ENCODE measurements around the gene FOXJ1. TPM values are rescaled to one million over a fixed set of nuclear protein-coding genes. Genes with fewer than 3 reads are reported as not detected.

Gene FOXJ1
- total RNA-seq, 3 donors from 2014 or later (not counting 1 experiment from before 2014, with no cell fraction given) = 0.21 to 0.93 (median 0.36) TPM

- H3K9me3 ChIP-seq (ENCODE audit: control insufficient read depth, insufficient read depth, low read length) = no peaks in the 10 kb centered on the region
- no peaks in the 10 kb centered on the region for H3K4me1 ChIP-seq (ENCODE audit: control insufficient read depth, insufficient read depth, low read length)
- no peak overlapping the region for H3K4me3 Mint-ChIP-seq
- no peak for TF ChIP-seq CTCF (IDR thresholded peaks at IDR 0.05)
- no peaks in the 10 kb centered on the region for H3K36me3 ChIP-seq (ENCODE audit: control insufficient read depth, insufficient read depth, low read length)
- H3K9me3 Mint-ChIP-seq = no peaks in the 10 kb centered on the region
- no peak for DNase-seq
- no peak overlapping the region for H3K27ac ChIP-seq (ENCODE audit: low read length)
- WGBS (ENCODE audit: insufficient coverage) = 87% methylated on average over 3 of the region's 3 CpGs
- H3K4me1 Mint-ChIP-seq = no peaks in the 10 kb centered on the region
- no peaks in the 10 kb centered on the region for H3K27me3 ChIP-seq (ENCODE audit: control insufficient read depth, insufficient read depth, low read length)
- no peak for ATAC-seq
- no peak overlapping the region for H3K4me3 ChIP-seq (ENCODE audit: low read length)
- intact Hi-C loops (cut with micrococcal nuclease) = no loop called here
- no peak overlapping the region for H3K27ac Mint-ChIP-seq
- no peaks in the 10 kb centered on the region for H3K36me3 Mint-ChIP-seq
- no peaks in the 10 kb centered on the region for H3K27me3 Mint-ChIP-seq (ENCODE audit: low read depth in 2 of 2)
Observed at GRCh38 chr17:76154292-76154691, 13.2 kb upstream of the FOXJ1 start.

- no peaks in the 10 kb centered on the region for H3K27me3 Mint-ChIP-seq (ENCODE audit: low read depth in 2 of 2)
- H3K4me1 ChIP-seq (ENCODE audit: control insufficient read depth, insufficient read depth, low read length) = no peaks in the 10 kb centered on the region
- H3K36me3 ChIP-seq (ENCODE audit: control insufficient read depth, insufficient read depth, low read length) = no peaks in the 10 kb centered on the region
- no peak for DNase-seq
- H3K36me3 Mint-ChIP-seq = no peaks in the 10 kb centered on the region
- H3K27ac Mint-ChIP-seq = no peak overlapping the region
- no peak overlapping the region for H3K4me3 ChIP-seq (ENCODE audit: low read length)
- peaks cover 0 to 4% of the 10 kb centered on the region in 2 donors for H3K4me1 Mint-ChIP-seq
- no peak overlapping the region for H3K27ac ChIP-seq (ENCODE audit: low read length)
- WGBS (ENCODE audit: insufficient coverage) = 97% methylated on average over 5 of the region's 5 CpGs
- no peak for ATAC-seq
- no peak overlapping the region for H3K4me3 Mint-ChIP-seq
- no peaks in the 10 kb centered on the region for H3K27me3 ChIP-seq (ENCODE audit: control insufficient read depth, insufficient read depth, low read length)
- intact Hi-C loops (cut with micrococcal nuclease) = no loop called here
- TF ChIP-seq CTCF (IDR thresholded peaks at IDR 0.05) = no peak
- no peaks in the 10 kb centered on the region for H3K9me3 ChIP-seq (ENCODE audit: control insufficient read depth, insufficient read depth, low read length)
- no peaks in the 10 kb centered on the region for H3K9me3 Mint-ChIP-seq
Observed at GRCh38 chr17:76153640-76154039, 12.6 kb upstream of the FOXJ1 start.

GRCh38 chr17:76153202-76153601 lies 12.2 kb upstream of the FOXJ1 start:
- Mint-ChIP-seq H3K27ac (no peak overlapping the region), H3K9me3 (no peaks in the 10 kb centered on the region), H3K36me3 (no peaks in the 10 kb centered on the region), H3K4me3 (no peak overlapping the region), H3K27me3 (ENCODE audit: low read depth in 2 of 2) (no peaks in the 10 kb centered on the region), H3K4me1 (peaks cover 0 to 4% of the 10 kb centered on the region in 2 donors)
- no peaks in the 10 kb centered on the region for H3K4me1 ChIP-seq (ENCODE audit: control insufficient read depth, insufficient read depth, low read length)
- no peaks in the 10 kb centered on the region for H3K27me3 ChIP-seq (ENCODE audit: control insufficient read depth, insufficient read depth, low read length)
- 94% methylated on average over 9 of the region's 9 CpGs for WGBS (ENCODE audit: insufficient coverage)
- no peaks in the 10 kb centered on the region for H3K9me3 ChIP-seq (ENCODE audit: control insufficient read depth, insufficient read depth, low read length)
- DNase-seq (no peak), ATAC-seq (no peak)
- TF ChIP-seq CTCF (IDR thresholded peaks at IDR 0.05) = no peak
- H3K4me3 ChIP-seq (ENCODE audit: low read length) = no peak overlapping the region
- intact Hi-C loops (cut with micrococcal nuclease) = no loop called here
- no peak overlapping the region for H3K27ac ChIP-seq (ENCODE audit: low read length)
- H3K36me3 ChIP-seq (ENCODE audit: control insufficient read depth, insufficient read depth, low read length) = no peaks in the 10 kb centered on the region

GRCh38 chr17:76152591-76152990 lies 11.5 kb upstream of the FOXJ1 start:
- Mint-ChIP-seq H3K27me3 (ENCODE audit: low read depth in 2 of 2) (no peaks in the 10 kb centered on the region), H3K36me3 (no peaks in the 10 kb centered on the region), H3K4me3 (no peak overlapping the region), H3K4me1 (peaks cover 0 to 4% of the 10 kb centered on the region in 2 donors), H3K27ac (no peak overlapping the region), H3K9me3 (no peaks in the 10 kb centered on the region)
- H3K9me3 ChIP-seq (ENCODE audit: control insufficient read depth, insufficient read depth, low read length) = no peaks in the 10 kb centered on the region
- WGBS (ENCODE audit: insufficient coverage) = 97% methylated on average over 7 of the region's 7 CpGs
- H3K27ac ChIP-seq (ENCODE audit: low read length) = no peak overlapping the region
- no peak overlapping the region for H3K4me3 ChIP-seq (ENCODE audit: low read length)
- DNase-seq (no peak), ATAC-seq (no peak)
- no peak for TF ChIP-seq CTCF (IDR thresholded peaks at IDR 0.05)
- peaks cover under 1% of the 10 kb centered on the region for H3K4me1 ChIP-seq (ENCODE audit: control insufficient read depth, insufficient read depth, low read length)
- intact Hi-C loops (cut with micrococcal nuclease) = no loop called here
- H3K36me3 ChIP-seq (ENCODE audit: control insufficient read depth, insufficient read depth, low read length) = no peaks in the 10 kb centered on the region
- H3K27me3 ChIP-seq (ENCODE audit: control insufficient read depth, insufficient read depth, low read length) = no peaks in the 10 kb centered on the region

All from natural killer cell (primary cell).